ENCODE data around the gene RAD51B.

The RAD51B gene

GRCh38 chr14:67819563-67820421 is at the start of gene RAD51B:
Gene RAD51B, plus strand, starts transcription at chr14:67819779.
- peak within 1 kb of the TSS; percentile 75 for H3K4me3 ChIP-seq (ENCODE audit: low read depth, low read length)
- TF ChIP-seq CTCF (IDR thresholded peaks at IDR 0.05; ENCODE audit: borderline replicate concordance, insufficient read depth, low read depth, low read length) = no peak

GRCh38 chr14:67773844-67774377 is 45.7 kb upstream of the RAD51B start:
- TF ChIP-seq CTCF (IDR thresholded peaks at IDR 0.05; ENCODE audit: borderline replicate concordance, insufficient read depth, low read depth, low read length) = no peak
- H3K4me3 ChIP-seq (ENCODE audit: low read depth, low read length) = no peak overlapping the region

- TF ChIP-seq CTCF (IDR thresholded peaks at IDR 0.05; ENCODE audit: borderline replicate concordance, insufficient read depth, low read depth, low read length) = no peak
- no peak overlapping the region for H3K4me3 ChIP-seq (ENCODE audit: low read depth, low read length)
Measured at GRCh38 chr14:67776653-67777322, 42.8 kb upstream of the RAD51B start.

- H3K4me3 ChIP-seq (ENCODE audit: low read depth, low read length) = no peak overlapping the region
- TF ChIP-seq CTCF (IDR thresholded peaks at IDR 0.05; ENCODE audit: borderline replicate concordance, insufficient read depth, low read depth, low read length) = no peak
Measured at GRCh38 chr14:67778792-67779191, 40.8 kb upstream of the RAD51B start.

GRCh38 chr14:67782090-67782489 is 37.5 kb upstream of the RAD51B start:
- no peak overlapping the region for H3K4me3 ChIP-seq (ENCODE audit: low read depth, low read length)
- no peak for TF ChIP-seq CTCF (IDR thresholded peaks at IDR 0.05; ENCODE audit: borderline replicate concordance, insufficient read depth, low read depth, low read length)

- TF ChIP-seq CTCF (IDR thresholded peaks at IDR 0.05; ENCODE audit: borderline replicate concordance, insufficient read depth, low read depth, low read length) = no peak
Measured at GRCh38 chr14:67784244-67784823, 35.2 kb upstream of the RAD51B start.

More at GRCh38 chr14:67784244-67784823, 35.2 kb upstream of the RAD51B start:
- no peak overlapping the region for H3K4me3 ChIP-seq (ENCODE audit: low read depth, low read length)
